ENCODE measurements around the gene METTL23. TPM values are rescaled to one million over a fixed set of nuclear protein-coding genes. Genes with fewer than 3 reads are reported as not detected.
"Not testable (repeated sequence)": the region's sequence is repeated elsewhere in the genome, so short reads cannot be mapped to it uniquely, and the experiment has no call there.

METTL23 gene
- total RNA-seq, 2 donors from 2014 or later, result 39.5 to 47.9 TPM

DNA sequence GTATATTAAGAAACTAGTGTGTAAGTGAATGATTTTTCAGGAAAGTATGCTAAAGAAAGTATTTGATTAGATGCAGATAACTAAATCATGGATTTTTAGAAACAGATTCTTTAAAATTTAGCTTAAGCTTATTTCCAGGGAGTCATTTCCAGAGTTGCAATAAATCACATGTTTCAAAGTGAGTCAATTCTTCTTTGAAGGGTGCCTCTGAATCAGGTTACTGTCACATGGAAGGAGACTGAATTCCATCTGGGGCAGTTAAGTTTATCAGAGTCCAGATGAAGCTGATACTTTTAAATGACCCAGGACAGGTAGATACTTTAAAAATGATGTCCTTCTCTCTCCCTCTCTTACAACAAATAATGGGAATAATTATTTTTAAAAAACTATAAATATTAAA, 16.3 kb downstream of the METTL23 start:
- H3K27ac ChIP-seq, result no peak overlapping the region
- H3K4me1 ChIP-seq (replicated peaks), result peaks cover 4% of the 10 kb centered on the region
- intact Hi-C loops (cut with DNase I), result no loop called here
- H3K36me3 ChIP-seq, result no peaks in the 10 kb centered on the region
- H3K4me3 ChIP-seq, result no peak overlapping the region
- no peaks in the 10 kb centered on the region for H3K27me3 ChIP-seq (replicated peaks; ENCODE audit: insufficient read depth)
- TF ChIP-seq POLR2A (IDR thresholded peaks at IDR 0.05), result no peak
- TF ChIP-seq, protein P1, sequence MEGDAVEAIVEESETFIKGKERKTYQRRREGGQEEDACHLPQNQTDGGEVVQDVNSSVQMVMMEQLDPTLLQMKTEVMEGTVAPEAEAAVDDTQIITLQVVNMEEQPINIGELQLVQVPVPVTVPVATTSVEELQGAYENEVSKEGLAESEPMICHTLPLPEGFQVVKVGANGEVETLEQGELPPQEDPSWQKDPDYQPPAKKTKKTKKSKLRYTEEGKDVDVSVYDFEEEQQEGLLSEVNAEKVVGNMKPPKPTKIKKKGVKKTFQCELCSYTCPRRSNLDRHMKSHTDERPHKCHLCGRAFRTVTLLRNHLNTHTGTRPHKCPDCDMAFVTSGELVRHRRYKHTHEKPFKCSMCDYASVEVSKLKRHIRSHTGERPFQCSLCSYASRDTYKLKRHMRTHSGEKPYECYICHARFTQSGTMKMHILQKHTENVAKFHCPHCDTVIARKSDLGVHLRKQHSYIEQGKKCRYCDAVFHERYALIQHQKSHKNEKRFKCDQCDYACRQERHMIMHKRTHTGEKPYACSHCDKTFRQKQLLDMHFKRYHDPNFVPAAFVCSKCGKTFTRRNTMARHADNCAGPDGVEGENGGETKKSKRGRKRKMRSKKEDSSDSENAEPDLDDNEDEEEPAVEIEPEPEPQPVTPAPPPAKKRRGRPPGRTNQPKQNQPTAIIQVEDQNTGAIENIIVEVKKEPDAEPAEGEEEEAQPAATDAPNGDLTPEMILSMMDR (IDR thresholded peaks at IDR 0.05), result no peak
- no peak for TF ChIP-seq POLR2AphosphoS5 (IDR thresholded peaks at IDR 0.05)
- DNase-seq (ENCODE audit: low spot score), result no peak
- no peaks in the 10 kb centered on the region for H3K9me3 ChIP-seq

DNA sequence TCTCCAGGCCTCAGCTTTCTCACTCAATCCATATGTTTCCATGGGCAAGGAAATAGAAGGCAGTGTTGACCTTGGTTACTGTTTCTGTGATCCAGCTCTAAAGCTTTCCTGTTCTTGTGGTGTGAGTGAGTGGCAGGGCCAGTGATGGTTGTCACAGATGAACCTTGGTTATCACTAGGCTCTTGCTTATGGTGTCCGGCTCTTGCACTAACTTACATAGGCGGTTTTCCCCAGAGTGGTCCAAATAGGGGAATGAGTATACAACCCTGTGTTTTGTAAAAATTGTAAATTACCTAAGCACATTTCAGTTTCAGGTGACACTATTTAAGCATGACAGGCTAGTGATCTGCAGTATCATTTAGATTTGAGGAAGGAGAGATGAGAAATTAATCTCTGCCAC, 18.1 kb downstream of the METTL23 start:
- Histone ChIP-seq H3K4me3 (no peak overlapping the region), H3K9me3 (no peaks in the 10 kb centered on the region), H3K36me3 (no peaks in the 10 kb centered on the region), H3K27me3 (replicated peaks; ENCODE audit: insufficient read depth) (no peaks in the 10 kb centered on the region), H3K27ac (no peak overlapping the region), H3K4me1 (replicated peaks) (no peaks in the 10 kb centered on the region)
- TF ChIP-seq POLR2A (IDR thresholded peaks at IDR 0.05) (no peak), POLR2AphosphoS5 (IDR thresholded peaks at IDR 0.05) (no peak)
- TF ChIP-seq, protein P1 (IDR thresholded peaks at IDR 0.05), result no peak
- 100% methylated on average over 2 of the region's 2 CpGs for WGBS
- DNase-seq (ENCODE audit: low spot score), result no peak
- intact Hi-C loops (cut with DNase I), result no loop called here

DNA sequence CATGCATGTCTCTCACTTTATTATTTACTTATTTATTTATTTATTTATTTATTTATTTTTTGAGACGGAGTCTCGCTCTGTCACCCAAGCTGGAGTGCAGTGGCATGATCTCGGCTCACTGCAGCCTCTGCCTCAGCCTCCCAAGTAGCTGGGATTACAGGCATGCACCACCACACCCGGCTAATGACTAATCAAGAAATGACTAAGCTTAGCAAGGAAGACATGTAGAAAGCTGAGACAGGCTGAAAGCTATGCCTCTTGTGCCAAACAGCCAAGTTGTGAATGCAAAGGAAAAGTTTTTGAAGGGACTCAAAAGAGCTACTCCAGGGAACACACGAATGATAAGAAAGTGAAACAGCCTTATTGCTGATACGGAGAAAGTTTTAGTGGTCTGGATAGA, 19.1 kb downstream of the METTL23 start:
- H3K4me3 ChIP-seq; H3K36me3 ChIP-seq; H3K27ac ChIP-seq; H3K4me1 ChIP-seq (replicated peaks); H3K9me3 ChIP-seq; H3K27me3 ChIP-seq (replicated peaks; ENCODE audit: insufficient read depth); DNase-seq (ENCODE audit: low spot score); intact Hi-C loops (cut with DNase I): not testable (repeated sequence)
- WGBS, result 96% methylated on average over 6 of the region's 6 CpGs

DNA sequence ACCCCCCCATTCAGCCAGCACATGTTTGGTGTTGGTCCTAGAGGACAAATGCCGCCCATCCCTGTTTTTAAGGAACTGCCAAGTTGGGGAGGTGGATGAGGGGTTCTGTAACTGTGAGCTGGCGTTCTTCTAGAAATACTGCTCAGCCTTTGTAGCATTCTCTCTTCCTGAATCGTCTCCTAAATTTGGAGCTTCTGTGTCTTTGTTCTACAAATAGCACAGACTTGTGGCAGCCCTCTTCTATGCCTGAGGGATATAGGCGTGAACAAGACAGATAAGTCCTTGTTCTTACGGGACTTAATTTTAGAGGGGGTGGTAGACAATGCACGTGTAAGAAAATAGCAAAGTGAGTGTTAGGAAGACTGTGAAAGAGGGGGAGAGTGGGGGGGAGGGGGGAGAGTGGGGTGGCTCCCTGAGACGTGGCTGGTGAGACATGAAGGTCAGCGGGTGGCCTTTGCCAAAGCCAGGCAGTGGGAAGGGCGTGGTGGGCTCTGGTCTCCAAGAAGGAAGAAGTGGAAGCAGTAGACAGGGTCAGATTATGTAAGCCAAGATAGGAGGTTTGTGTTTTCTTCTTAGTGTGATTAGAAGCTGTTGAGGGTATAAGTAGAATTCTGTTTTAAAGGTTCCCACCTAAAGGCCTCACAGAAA, 21.2 kb downstream of the METTL23 start:
- no peaks in the 10 kb centered on the region for H3K4me1 ChIP-seq (replicated peaks)
- intact Hi-C loops (cut with DNase I), result no loop called here
- 79% methylated on average over 9 of the region's 9 CpGs for WGBS
- H3K27ac ChIP-seq, result no peak overlapping the region
- H3K27me3 ChIP-seq (replicated peaks; ENCODE audit: insufficient read depth), result no peaks in the 10 kb centered on the region
- TF ChIP-seq POLR2A (IDR thresholded peaks at IDR 0.05) (no peak), POLR2AphosphoS5 (IDR thresholded peaks at IDR 0.05) (no peak)
- TF ChIP-seq, protein P1 (IDR thresholded peaks at IDR 0.05), result no peak
- no peaks in the 10 kb centered on the region for H3K36me3 ChIP-seq
- H3K4me3 ChIP-seq, result no peak overlapping the region
- no peaks in the 10 kb centered on the region for H3K9me3 ChIP-seq
- no peak for DNase-seq (ENCODE audit: low spot score)

DNA sequence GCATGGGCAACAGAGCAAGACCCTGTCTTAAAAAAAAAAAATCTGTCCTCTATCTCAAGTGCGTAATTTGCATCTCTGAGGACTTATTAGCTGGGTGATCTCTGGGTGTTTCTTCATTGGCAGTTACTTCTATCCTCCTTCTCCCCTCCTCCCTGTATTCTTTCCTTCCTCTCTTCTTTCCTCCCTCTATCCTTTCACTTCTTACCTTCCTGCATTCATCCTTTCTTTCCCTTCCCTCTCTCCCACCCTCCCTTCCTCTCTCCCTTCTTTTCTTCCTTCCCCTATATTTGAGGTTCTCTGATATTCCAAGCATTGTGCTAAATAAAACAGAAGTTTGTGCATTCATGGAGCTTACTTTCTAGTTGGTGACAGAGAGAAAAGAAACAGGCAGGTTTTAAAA, 22.0 kb downstream of the METTL23 start:
- TF ChIP-seq POLR2AphosphoS5 (IDR thresholded peaks at IDR 0.05), result no peak
- TF ChIP-seq, protein P1 (IDR thresholded peaks at IDR 0.05), result no peak
- TF ChIP-seq POLR2A (IDR thresholded peaks at IDR 0.05), result no peak
- H3K27me3 ChIP-seq (replicated peaks; ENCODE audit: insufficient read depth), result no peaks in the 10 kb centered on the region
- no peaks in the 10 kb centered on the region for H3K36me3 ChIP-seq
- H3K4me1 ChIP-seq (replicated peaks), result no peaks in the 10 kb centered on the region
- 100% methylated on average over 1 of the region's 1 CpG for WGBS
- H3K27ac ChIP-seq, result no peak overlapping the region
- no peaks in the 10 kb centered on the region for H3K9me3 ChIP-seq
- no peak overlapping the region for H3K4me3 ChIP-seq
- no peak for DNase-seq (ENCODE audit: low spot score)
- intact Hi-C loops (cut with DNase I), result no loop called here
